Measurements from ENCODE around the gene RHPN2. TPM values are rescaled to one million over a fixed set of nuclear protein-coding genes. Genes with fewer than 3 reads are reported as not detected.
A peak's percentile ranks its signal among the peaks of the same experiment; 100 is the strongest.
"Not testable (repeated sequence)": the region's sequence is repeated elsewhere in the genome, so short reads cannot be mapped to it uniquely, and the experiment has no call there.

RHPN2 gene
- total RNA-seq, 1 experiment from 2014 or later: 21.3 TPM

GRCh38 chr19:33047422-33047821 is 17.3 kb downstream of the RHPN2 start:
- Histone ChIP-seq H3F3A (ENCODE audit: insufficient read depth, low read depth) (peaks cover 70% of the 10 kb centered on the region), H3K79me2 (ENCODE audit: low read depth) (peaks cover 83% of the 10 kb centered on the region), H2AFZ (no peak overlapping the region), H4K20me1 (ENCODE audit: insufficient read depth) (no peaks in the 10 kb centered on the region), H3K9me2 (ENCODE audit: insufficient read depth) (no peaks in the 10 kb centered on the region), H3K27me3 (ENCODE audit: insufficient read depth, low read depth) (no peaks in the 10 kb centered on the region), H3K9me3 (ENCODE audit: insufficient read depth, low read depth) (no peaks in the 10 kb centered on the region), H3K4me1 (replicated peaks; ENCODE audit: insufficient read depth) (peaks cover 85% of the 10 kb centered on the region), H3K4me3 (peak overlapping the region; percentile 17; the same call in 1 of the 2 replicates), H3K4me2 (peak overlapping the region; percentile 58), H3K27ac (peak overlapping the region; percentile 98), H3K36me3 (ENCODE audit: low read depth) (peaks cover 23% of the 10 kb centered on the region; the same call in 1 of the 2 replicates)
- BruUV-seq (replicated peaks): no TSS peak
- DNase-seq: peak; percentile 96 to 99
- intact Hi-C loops (cut with micrococcal nuclease; ENCODE audit: unreplicated experiment): loop anchor here (1.0 to 5.0 kb wide), 2 partner anchors 25 to 40 kb away; no protein-coding TSS in a partner anchor
- ChIA-PET CTCF (interaction anchor here (0.6 kb wide), 1 partner anchor 8 kb away, joined by 3 read pairs; no protein-coding TSS in a partner anchor), POLR2A (ENCODE audit: unreplicated experiment) (interaction anchor here (0.5 to 1.0 kb wide), 8 partner anchors 8 to 1380 kb away, joined by 3 to 23 read pairs (median 3); no protein-coding TSS in a partner anchor)
- TF ChIP-seq CTCF (conservative IDR thresholded peaks at IDR 0.05) (no peak), EZH2 (IDR thresholded peaks at IDR 0.05; ENCODE audit: low read depth) (no peak)

GRCh38 chr19:33041828-33042160 is 22.9 kb downstream of the RHPN2 start:
- POLR2A ChIA-PET (ENCODE audit: unreplicated experiment): interaction anchor here (0.5 to 1.7 kb wide), 3 partner anchors 10 to 17 kb away, joined by 4 to 20 read pairs (median 13); no protein-coding TSS in a partner anchor
- peak overlapping the region; percentile 75 for H3K4me2 ChIP-seq
- CTCF ChIA-PET: interaction anchor here (0.7 kb wide), 1 partner anchor 118 kb away, joined by 7 read pairs; no protein-coding TSS in a partner anchor

GRCh38 chr19:33040994-33041827 is 23.5 kb downstream of the RHPN2 start:
- peaks cover 46% of the 10 kb centered on the region for H3F3A ChIP-seq (ENCODE audit: insufficient read depth, low read depth)
- ChIA-PET POLR2A (ENCODE audit: unreplicated experiment) (interaction anchor here (0.5 to 1.7 kb wide), 4 partner anchors 11 to 23 kb away, joined by 4 to 20 read pairs (median 9); no protein-coding TSS in a partner anchor), CTCF (interaction anchor here (0.7 kb wide), 1 partner anchor 119 kb away, joined by 7 read pairs; no protein-coding TSS in a partner anchor)
- H3K9me2 ChIP-seq (ENCODE audit: insufficient read depth): no peaks in the 10 kb centered on the region
- no peak overlapping the region for H2AFZ ChIP-seq
- TF ChIP-seq CTCF (conservative IDR thresholded peaks at IDR 0.05) (no peak), EZH2 (IDR thresholded peaks at IDR 0.05; ENCODE audit: low read depth) (no peak)
- peaks cover 87% of the 10 kb centered on the region for H3K79me2 ChIP-seq (ENCODE audit: low read depth)
- peaks cover 17% of the 10 kb centered on the region; the same call in 1 of the 2 replicates for H3K36me3 ChIP-seq (ENCODE audit: low read depth)
- intact Hi-C loops (cut with micrococcal nuclease; ENCODE audit: unreplicated experiment): loop anchor here (1.0 to 2.0 kb wide), 3 partner anchors 8 to 16 kb away; no protein-coding TSS in a partner anchor
- H3K9me3 ChIP-seq (ENCODE audit: insufficient read depth, low read depth): no peaks in the 10 kb centered on the region
- H3K4me3 ChIP-seq: peak overlapping the region; percentile 36; the same call in 1 of the 2 replicates
- peak; percentile 86 to 97 for DNase-seq
- peak overlapping the region; percentile 98 for H3K27ac ChIP-seq
- H4K20me1 ChIP-seq (ENCODE audit: insufficient read depth): no peaks in the 10 kb centered on the region; the same call in 1 of the 2 replicates
- H3K4me1 ChIP-seq (replicated peaks; ENCODE audit: insufficient read depth): peaks cover 62% of the 10 kb centered on the region
- no peaks in the 10 kb centered on the region for H3K27me3 ChIP-seq (ENCODE audit: insufficient read depth, low read depth)
- peak overlapping the region; percentile 75 for H3K4me2 ChIP-seq
- no TSS peak for BruUV-seq (replicated peaks)

More at GRCh38 chr19:33041828-33042160, 22.9 kb downstream of the RHPN2 start:
- DNase-seq; H3K9me2 ChIP-seq (ENCODE audit: insufficient read depth); BruUV-seq (replicated peaks); H4K20me1 ChIP-seq (ENCODE audit: insufficient read depth); H2AFZ ChIP-seq; H3K9me3 ChIP-seq (ENCODE audit: insufficient read depth, low read depth); H3K27me3 ChIP-seq (ENCODE audit: insufficient read depth, low read depth): not testable (repeated sequence)
- peak overlapping the region; percentile 18; the same call in 1 of the 2 replicates for H3K4me3 ChIP-seq
- peaks cover 49% of the 10 kb centered on the region for H3F3A ChIP-seq (ENCODE audit: insufficient read depth, low read depth)
- H3K4me1 ChIP-seq (replicated peaks; ENCODE audit: insufficient read depth): peaks cover 68% of the 10 kb centered on the region
- intact Hi-C loops (cut with micrococcal nuclease; ENCODE audit: unreplicated experiment): loop anchor here (1.0 to 2.0 kb wide), 3 partner anchors 8 to 17 kb away; no protein-coding TSS in a partner anchor
- peaks cover 20% of the 10 kb centered on the region; the same call in 1 of the 2 replicates for H3K36me3 ChIP-seq (ENCODE audit: low read depth)
- peaks cover 87% of the 10 kb centered on the region for H3K79me2 ChIP-seq (ENCODE audit: low read depth)
- H3K27ac ChIP-seq: peak overlapping the region; percentile 98
